Activated effector memory CD4-positive, alpha-beta T cell treated with anti-CD3 and anti-CD28 coated beads, Interleukin-2, amount 50 U/mL, for 16 hours (primary cell): ENCODE measurements around the gene OSBP.

Experiments
- DNase-seq: peaks from one replicate; pipeline ENCODE4 v3.0.0-alpha.2; 2020

OSBP gene

GRCh38 chr11:59601788-59602187 is 13.8 kb downstream of the OSBP start:
- no peak for DNase-seq

DNA sequence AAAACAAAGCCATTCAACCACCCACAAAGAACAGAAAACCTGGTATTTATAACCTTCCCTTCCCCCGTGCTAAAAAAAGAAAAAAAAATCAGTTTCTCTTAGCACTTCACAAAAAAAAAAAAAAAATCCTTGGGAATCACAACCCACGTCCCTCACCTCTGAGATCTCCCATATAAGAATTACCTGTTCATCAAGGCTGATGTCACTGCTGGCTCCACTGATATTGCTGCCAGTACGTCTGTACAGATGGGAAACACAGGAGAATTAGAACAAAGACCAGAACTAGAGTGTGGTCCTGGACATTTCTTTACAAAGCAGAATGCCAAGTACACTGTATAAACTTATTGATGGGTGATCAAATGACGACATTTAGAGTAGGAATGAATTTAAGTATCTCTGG is 14.9 kb downstream of the OSBP start:
- no peak for DNase-seq

- no peak for DNase-seq
These were observed 15.3 kb downstream of the OSBP start for GRCh38 chr11:59600234-59600633.

DNA sequence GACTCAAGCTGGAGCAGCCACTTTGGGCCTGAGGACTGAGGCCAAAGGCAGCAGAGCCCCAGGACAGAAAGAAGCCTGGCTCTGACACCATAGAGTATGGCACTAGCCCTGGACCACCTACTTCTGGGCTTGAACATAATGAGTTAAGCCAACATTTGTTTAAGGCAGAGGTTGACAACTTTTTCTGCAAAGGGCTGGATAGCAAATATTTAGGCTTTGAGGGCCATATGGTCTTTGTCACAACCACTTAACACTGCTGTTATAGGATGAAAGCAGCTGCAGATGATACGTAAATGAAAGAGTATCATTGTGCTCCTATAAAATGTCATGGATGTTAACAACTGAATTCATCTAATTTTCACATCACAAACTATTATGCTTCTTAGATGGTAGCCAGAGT is 16.6 kb downstream of the OSBP start:
- no peak for DNase-seq

DNA sequence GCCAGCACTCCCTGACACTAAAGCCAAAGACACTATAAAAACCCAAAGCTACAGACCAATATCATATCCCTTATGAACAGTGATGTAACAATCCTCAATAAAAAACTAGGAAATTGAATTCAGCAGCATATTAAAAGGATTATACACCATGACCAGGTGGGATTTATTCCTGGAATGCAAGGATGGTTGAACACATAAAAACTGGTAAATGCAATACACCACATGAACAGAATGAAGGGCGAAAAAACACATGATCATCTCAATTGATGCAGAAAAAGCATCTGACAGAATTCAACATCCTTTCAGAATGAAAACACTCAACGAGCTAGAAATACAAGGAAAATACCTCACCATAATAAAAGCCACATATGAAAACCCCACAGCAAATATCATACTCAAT is 31.3 kb downstream of the OSBP start:
- no peak for DNase-seq

- no peak for DNase-seq
These were observed 33.6 kb downstream of the OSBP start for GRCh38 chr11:59582006-59582405.

- DNase-seq, result no peak
These were observed 37.2 kb downstream of the OSBP start for GRCh38 chr11:59578369-59578768.

- no peak for DNase-seq
These were observed 40.1 kb downstream of the OSBP start for GRCh38 chr11:59575505-59575904.

DNA sequence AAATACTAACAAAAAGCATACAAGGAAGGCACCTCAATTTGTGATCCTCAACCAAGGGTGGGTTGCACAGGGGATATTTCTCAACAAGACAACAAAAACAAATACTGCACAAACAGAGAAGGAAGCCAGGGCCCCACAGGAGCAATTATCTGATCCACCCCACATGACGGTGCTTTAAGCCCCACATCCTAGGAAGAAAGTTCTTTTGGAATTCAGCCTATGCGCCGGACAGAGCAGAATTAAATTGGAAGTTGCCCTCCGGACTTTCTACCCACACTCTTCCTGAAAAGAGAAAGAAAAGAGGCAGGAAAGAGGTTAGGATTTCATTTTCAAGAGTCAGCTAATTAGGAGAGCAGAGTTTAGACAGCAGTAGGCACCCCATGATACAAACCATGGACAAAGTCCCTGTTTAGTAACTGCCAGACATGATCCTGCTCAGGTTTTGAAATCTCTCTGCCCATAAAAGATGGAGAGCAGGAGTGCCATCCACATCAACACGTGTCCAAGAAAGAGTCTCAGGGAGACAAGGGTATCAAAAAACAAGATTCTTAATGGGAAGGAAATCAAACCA is 40.6 kb downstream of the OSBP start:
- DNase-seq, result no peak

DNA sequence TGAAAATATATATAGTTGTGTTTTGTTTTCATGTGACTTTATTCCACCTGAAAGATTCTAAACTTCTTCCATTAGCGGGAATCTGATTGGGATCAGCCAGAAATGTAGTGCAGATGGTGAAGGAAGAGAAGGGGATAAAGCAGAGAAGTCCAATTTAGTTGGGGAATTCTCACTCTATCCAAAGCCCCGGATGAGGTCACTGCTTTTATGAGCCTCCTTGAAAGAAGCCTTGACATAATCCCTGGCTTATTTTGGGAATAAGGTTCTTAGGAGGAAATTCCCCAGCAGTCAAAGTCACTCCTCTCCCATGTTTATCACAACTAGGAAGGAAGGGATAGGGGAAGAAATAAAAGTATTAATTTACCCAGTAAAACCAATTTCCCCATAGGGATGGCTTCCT is 41.1 kb downstream of the OSBP start:
- DNase-seq, result no peak

- DNase-seq, result no peak
These were observed 42.4 kb downstream of the OSBP start for GRCh38 chr11:59573216-59573615.

- no peak for DNase-seq
These were observed 43.5 kb downstream of the OSBP start for GRCh38 chr11:59572091-59572490.

GRCh38 chr11:59562292-59562691 is 53.3 kb downstream of the OSBP start:
- DNase-seq, result no peak

DNA sequence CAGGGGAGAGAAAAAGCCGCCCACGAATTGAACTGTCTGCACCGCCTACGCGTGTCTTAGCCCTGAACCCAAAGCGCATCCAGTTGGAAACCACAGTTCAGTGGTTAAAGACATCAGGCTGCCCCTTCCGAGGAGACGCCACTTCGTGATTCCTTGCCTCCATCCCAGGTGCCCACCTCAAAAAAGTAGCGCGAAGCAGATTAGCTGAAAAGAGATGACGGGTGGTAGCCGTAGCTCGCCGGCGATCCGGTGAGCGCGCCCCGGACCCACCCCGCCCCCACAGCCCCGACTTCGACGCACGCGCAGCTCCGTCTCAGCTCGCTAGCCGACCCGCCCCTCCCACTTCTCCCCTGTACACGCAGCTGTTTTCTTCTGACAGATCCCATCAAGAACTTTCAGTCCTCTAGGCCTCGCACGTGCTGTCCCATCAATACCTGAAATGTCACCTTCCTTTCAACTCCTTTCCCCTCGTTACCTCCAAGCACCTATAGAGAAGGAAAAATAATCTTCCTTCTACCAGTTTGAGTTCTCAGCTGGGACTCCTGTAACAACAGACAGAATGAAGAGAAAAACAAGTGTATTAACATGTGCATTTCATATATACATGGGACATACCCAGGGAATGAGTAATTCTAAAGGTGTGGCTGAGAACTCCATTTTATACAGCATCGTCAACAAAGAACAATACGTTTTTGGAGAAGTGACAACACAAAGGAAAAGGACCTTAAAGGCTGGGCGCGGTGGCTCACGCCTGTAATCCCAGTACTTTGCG is 54.7 kb downstream of the OSBP start:
- peak; percentile 91 for DNase-seq

DNA sequence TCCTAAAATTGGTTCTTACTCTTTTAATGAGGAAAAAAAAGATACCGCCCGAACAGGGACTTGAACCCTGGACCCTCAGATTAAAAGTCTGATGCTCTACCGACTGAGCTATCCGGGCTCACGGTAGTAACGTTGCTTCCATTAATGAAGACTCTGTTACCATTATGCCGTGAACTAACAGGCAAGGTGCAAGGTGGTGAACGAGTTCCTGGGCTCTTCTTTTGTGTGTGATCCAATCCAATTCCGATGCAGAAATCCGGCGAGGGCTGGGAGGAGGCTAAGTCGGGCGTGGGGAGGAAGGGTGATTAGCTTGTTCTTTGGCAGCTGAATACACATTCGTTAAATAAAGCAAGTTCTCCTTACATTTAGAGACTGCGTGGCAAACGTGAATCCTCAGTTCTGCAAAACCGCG is 55.3 kb downstream of the OSBP start:
- DNase-seq, result peak; percentile 84

DNA sequence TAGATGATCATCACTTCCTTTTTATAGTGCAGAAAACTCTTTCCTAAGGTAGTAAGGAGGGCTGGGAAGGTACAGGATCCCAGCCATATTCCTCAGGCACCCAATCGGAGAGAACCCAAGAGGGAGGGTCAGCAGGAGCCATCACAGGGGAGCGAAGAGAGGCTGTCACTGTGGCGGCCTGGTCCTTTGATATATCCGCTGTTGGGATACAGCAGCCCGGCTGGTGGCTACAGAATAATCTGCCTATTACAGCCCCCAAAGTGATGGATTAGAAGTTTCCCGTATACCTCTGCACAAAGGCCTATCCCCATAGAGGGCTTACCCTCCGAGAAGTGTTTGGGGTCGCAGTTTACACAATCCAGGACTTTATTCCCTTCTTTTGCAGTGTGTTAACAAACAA is 55.7 kb downstream of the OSBP start:
- DNase-seq, result no peak

DNA sequence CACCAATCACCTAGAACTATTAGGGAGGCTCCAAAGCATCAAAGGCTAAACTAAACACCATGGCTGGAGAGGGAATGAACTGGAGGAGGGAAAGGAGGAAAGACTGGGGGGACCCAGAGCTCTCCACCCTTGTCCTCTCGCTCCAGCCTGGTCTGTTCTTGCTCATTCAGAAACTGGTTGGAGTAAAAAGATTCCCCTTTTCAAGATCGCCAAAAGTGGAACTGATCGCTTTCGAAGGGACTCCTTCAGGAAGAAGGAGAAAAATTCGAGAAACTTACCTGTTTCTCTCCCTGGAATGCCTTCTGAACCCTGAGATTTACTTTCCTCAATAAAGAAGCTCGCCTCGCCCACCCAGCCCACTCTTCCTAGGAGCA is 57.3 kb downstream of the OSBP start:
- DNase-seq, result no peak

GRCh38 chr11:59556917-59557348 is 58.6 kb downstream of the OSBP start:
- no peak for DNase-seq

GRCh38 chr11:59556115-59556916 is 59.3 kb downstream of the OSBP start:
- DNase-seq, result peak; percentile 84

- DNase-seq, result no peak
These were observed 59.9 kb downstream of the OSBP start for GRCh38 chr11:59555601-59556114.

DNA sequence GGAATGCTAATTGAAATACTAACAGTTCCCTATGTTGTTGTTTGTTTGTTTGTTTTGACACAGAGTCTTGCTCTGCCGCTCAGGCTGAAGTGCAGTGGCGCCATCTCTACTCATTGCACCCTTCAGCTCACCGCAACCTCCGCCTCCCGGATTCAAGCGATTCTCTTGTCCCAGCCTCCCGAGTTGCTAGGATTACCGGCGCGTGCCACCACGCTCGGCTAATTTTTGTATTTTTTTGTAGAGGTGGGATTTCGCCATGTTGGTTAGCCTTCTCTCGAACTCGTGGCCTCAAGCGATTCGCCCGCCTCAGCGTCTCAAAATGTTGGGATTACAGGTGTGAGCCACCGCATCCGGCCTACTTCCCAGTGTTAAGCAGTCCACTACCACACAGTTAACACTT is 62.3 kb downstream of the OSBP start:
- no peak for DNase-seq

- no peak for DNase-seq
These were observed 62.7 kb downstream of the OSBP start for GRCh38 chr11:59552844-59553243.

GRCh38 chr11:59551659-59552521 is 63.7 kb downstream of the OSBP start:
- no peak for DNase-seq
